Activated T-helper 17 cell treated with anti-CD3 and anti-CD28 coated beads, Interleukin-2, amount 50 U/mL, for 72 hours (primary cell): Measurements from ENCODE around the gene ZNF521. TPM values are rescaled to one million over a fixed set of nuclear protein-coding genes. Genes with fewer than 3 reads are reported as not detected.

Source experiments
- ATAC-seq: fragments of 150-1000 bp; cut with Tn5 transposase; replicated peaks from 2 replicates; pipeline ENCODE4 v1.10.0; 2021; ENCODE audit warnings: mild to moderate bottlenecking, moderate library complexity
- H3K27ac Mint-ChIP-seq: one replicate; pipeline ENCODE4 v1.8.0; 2022; ENCODE audit warnings: mixed read lengths
- H3K27me3 Mint-ChIP-seq: one replicate; pipeline ENCODE4 v1.8.0; 2022; ENCODE audit warnings: mixed read lengths
- H3K36me3 Mint-ChIP-seq: one replicate; pipeline ENCODE4 v1.8.0; 2022; ENCODE audit warnings: low read depth, mild to moderate bottlenecking, mixed read lengths
- H3K4me1 Mint-ChIP-seq: one replicate; pipeline ENCODE4 v1.8.0; 2022; ENCODE audit warnings: mixed read lengths
- H3K4me3 Mint-ChIP-seq: one replicate; pipeline ENCODE4 v1.8.0; 2022; ENCODE audit warnings: mild to moderate bottlenecking, mixed read lengths
- H3K9me3 Mint-ChIP-seq: one replicate; pipeline ENCODE4 v1.8.0; 2022; ENCODE audit warnings: mixed read lengths
- total RNA-seq, 2 donors: library from RNA; stranded (reverse); gene quantifications; one replicate each; pipeline ENCODE4 v1.2.3, GENCODE V29; 2022

The ZNF521 gene
- total RNA-seq, 2 donors from 2014 or later = not detected

GRCh38 chr18:25145731-25146511 lies 206.0 kb downstream of the ZNF521 start:
- Mint-ChIP-seq H3K4me1 (no peaks in the 10 kb centered on the region), H3K36me3 (no peaks in the 10 kb centered on the region), H3K4me3 (no peak overlapping the region), H3K27me3 (peaks cover under 1% of the 10 kb centered on the region), H3K9me3 (no peaks in the 10 kb centered on the region), H3K27ac (no peak overlapping the region)
- ATAC-seq = no peak

GRCh38 chr18:25144820-25145219 lies 207.1 kb downstream of the ZNF521 start:
- no peak for ATAC-seq
- H3K27ac Mint-ChIP-seq = no peak overlapping the region
- H3K9me3 Mint-ChIP-seq = peaks cover 4% of the 10 kb centered on the region

GRCh38 chr18:25141886-25142285 lies 210.1 kb downstream of the ZNF521 start:
- Mint-ChIP-seq H3K4me1 (no peaks in the 10 kb centered on the region), H3K9me3 (peaks cover 4% of the 10 kb centered on the region), H3K36me3 (no peaks in the 10 kb centered on the region), H3K4me3 (no peak overlapping the region), H3K27me3 (no peaks in the 10 kb centered on the region), H3K27ac (no peak overlapping the region)
- ATAC-seq = no peak

More at GRCh38 chr18:25144820-25145219, 207.1 kb downstream of the ZNF521 start:
- Mint-ChIP-seq H3K4me1 (no peaks in the 10 kb centered on the region), H3K36me3 (no peaks in the 10 kb centered on the region), H3K27me3 (no peaks in the 10 kb centered on the region), H3K4me3 (no peak overlapping the region)

- no peaks in the 10 kb centered on the region for H3K27me3 Mint-ChIP-seq
These were observed 210.6 kb downstream of the ZNF521 start for GRCh38 chr18:25141399-25141798.

GRCh38 chr18:25140962-25141308 lies 211.0 kb downstream of the ZNF521 start:
- Mint-ChIP-seq H3K4me1 (no peaks in the 10 kb centered on the region), H3K9me3 (peaks cover 4% of the 10 kb centered on the region), H3K4me3 (no peak overlapping the region), H3K36me3 (no peaks in the 10 kb centered on the region), H3K27me3 (no peaks in the 10 kb centered on the region), H3K27ac (no peak overlapping the region)
- no peak for ATAC-seq

More at GRCh38 chr18:25141399-25141798, 210.6 kb downstream of the ZNF521 start:
- no peaks in the 10 kb centered on the region for H3K36me3 Mint-ChIP-seq
- H3K4me1 Mint-ChIP-seq = no peaks in the 10 kb centered on the region
- ATAC-seq = no peak
- H3K9me3 Mint-ChIP-seq = peaks cover 4% of the 10 kb centered on the region
- H3K27ac Mint-ChIP-seq = no peak overlapping the region
- no peak overlapping the region for H3K4me3 Mint-ChIP-seq

GRCh38 chr18:25140124-25140961 lies 211.6 kb downstream of the ZNF521 start:
- ATAC-seq = no peak

GRCh38 chr18:25137197-25137472 lies 214.8 kb downstream of the ZNF521 start:
- H3K9me3 Mint-ChIP-seq = peaks cover 4% of the 10 kb centered on the region
- H3K27me3 Mint-ChIP-seq = no peaks in the 10 kb centered on the region
- H3K36me3 Mint-ChIP-seq = no peaks in the 10 kb centered on the region
- no peak for ATAC-seq
- no peak overlapping the region for H3K4me3 Mint-ChIP-seq
- no peaks in the 10 kb centered on the region for H3K4me1 Mint-ChIP-seq
- no peak overlapping the region for H3K27ac Mint-ChIP-seq

More at GRCh38 chr18:25140124-25140961, 211.6 kb downstream of the ZNF521 start:
- no peak overlapping the region for H3K27ac Mint-ChIP-seq
- H3K4me1 Mint-ChIP-seq = no peaks in the 10 kb centered on the region
- H3K36me3 Mint-ChIP-seq = no peaks in the 10 kb centered on the region
- peaks cover 4% of the 10 kb centered on the region for H3K9me3 Mint-ChIP-seq
- no peak overlapping the region for H3K4me3 Mint-ChIP-seq
- H3K27me3 Mint-ChIP-seq = no peaks in the 10 kb centered on the region

GRCh38 chr18:25136416-25137196 lies 215.4 kb downstream of the ZNF521 start:
- H3K36me3 Mint-ChIP-seq = no peaks in the 10 kb centered on the region
- no peak overlapping the region for H3K27ac Mint-ChIP-seq
- peaks cover 4% of the 10 kb centered on the region for H3K9me3 Mint-ChIP-seq
- H3K4me1 Mint-ChIP-seq = no peaks in the 10 kb centered on the region
- H3K27me3 Mint-ChIP-seq = no peaks in the 10 kb centered on the region
- no peak overlapping the region for H3K4me3 Mint-ChIP-seq
- no peak for ATAC-seq

GRCh38 chr18:25134861-25135260 lies 217.1 kb downstream of the ZNF521 start:
- H3K27me3 Mint-ChIP-seq = no peaks in the 10 kb centered on the region
- H3K36me3 Mint-ChIP-seq = no peaks in the 10 kb centered on the region
- ATAC-seq = no peak

GRCh38 chr18:25133879-25134278 lies 218.1 kb downstream of the ZNF521 start:
- no peaks in the 10 kb centered on the region for H3K27me3 Mint-ChIP-seq
- H3K36me3 Mint-ChIP-seq = no peaks in the 10 kb centered on the region
- H3K4me1 Mint-ChIP-seq = no peaks in the 10 kb centered on the region
- no peak overlapping the region for H3K4me3 Mint-ChIP-seq
- no peak overlapping the region for H3K27ac Mint-ChIP-seq
- ATAC-seq = no peak
- no peaks in the 10 kb centered on the region for H3K9me3 Mint-ChIP-seq

More at GRCh38 chr18:25134861-25135260, 217.1 kb downstream of the ZNF521 start:
- no peak overlapping the region for H3K27ac Mint-ChIP-seq
- no peaks in the 10 kb centered on the region for H3K9me3 Mint-ChIP-seq
- no peak overlapping the region for H3K4me3 Mint-ChIP-seq
- H3K4me1 Mint-ChIP-seq = no peaks in the 10 kb centered on the region

GRCh38 chr18:25132786-25133496 lies 219.0 kb downstream of the ZNF521 start:
- Mint-ChIP-seq H3K4me1 (no peaks in the 10 kb centered on the region), H3K9me3 (no peaks in the 10 kb centered on the region), H3K27me3 (no peaks in the 10 kb centered on the region), H3K4me3 (no peak overlapping the region), H3K36me3 (no peaks in the 10 kb centered on the region), H3K27ac (no peak overlapping the region)
- ATAC-seq = no peak

GRCh38 chr18:25126751-25127150 lies 225.2 kb downstream of the ZNF521 start:
- no peak overlapping the region for H3K27ac Mint-ChIP-seq
- no peaks in the 10 kb centered on the region for H3K4me1 Mint-ChIP-seq
- H3K9me3 Mint-ChIP-seq = no peaks in the 10 kb centered on the region
- no peaks in the 10 kb centered on the region for H3K36me3 Mint-ChIP-seq
- no peak overlapping the region for H3K4me3 Mint-ChIP-seq
- ATAC-seq = no peak
- H3K27me3 Mint-ChIP-seq = peaks cover 3% of the 10 kb centered on the region

GRCh38 chr18:25125680-25126079 lies 226.3 kb downstream of the ZNF521 start:
- peaks cover 3% of the 10 kb centered on the region for H3K27me3 Mint-ChIP-seq
- no peaks in the 10 kb centered on the region for H3K36me3 Mint-ChIP-seq
- H3K4me3 Mint-ChIP-seq = no peak overlapping the region
- ATAC-seq = no peak
- no peak overlapping the region for H3K27ac Mint-ChIP-seq
- no peaks in the 10 kb centered on the region for H3K9me3 Mint-ChIP-seq
- H3K4me1 Mint-ChIP-seq = no peaks in the 10 kb centered on the region
